GM12864 (cell line): ENCODE measurements around the gene RIPOR1.
"Not testable (repeated sequence)": the region's sequence is repeated elsewhere in the genome, so short reads cannot be mapped to it uniquely, and the experiment has no call there.

Source experiments
- DNase-seq: peaks from one replicate; pipeline ENCODE4 v3.0.0-alpha.2; 2011; ENCODE audit warnings: low read depth
- H3K4me3 ChIP-seq: 2 replicates; pipeline ENCODE4 v1.5.1; 2011; ENCODE audit warnings: mild to moderate bottlenecking, low read depth, low read length, control low read depth
- TF ChIP-seq, protein P1 (sequence below): IDR thresholded peaks from 2 replicates; pipeline ENCODE4 v1.5.1; 2011; ENCODE audit warnings: low read depth, mild to moderate bottlenecking, moderate library complexity, low read length, control low read depth, inconsistent platforms; ENCODE audit errors: missing control alignments

RIPOR1 gene

DNA sequence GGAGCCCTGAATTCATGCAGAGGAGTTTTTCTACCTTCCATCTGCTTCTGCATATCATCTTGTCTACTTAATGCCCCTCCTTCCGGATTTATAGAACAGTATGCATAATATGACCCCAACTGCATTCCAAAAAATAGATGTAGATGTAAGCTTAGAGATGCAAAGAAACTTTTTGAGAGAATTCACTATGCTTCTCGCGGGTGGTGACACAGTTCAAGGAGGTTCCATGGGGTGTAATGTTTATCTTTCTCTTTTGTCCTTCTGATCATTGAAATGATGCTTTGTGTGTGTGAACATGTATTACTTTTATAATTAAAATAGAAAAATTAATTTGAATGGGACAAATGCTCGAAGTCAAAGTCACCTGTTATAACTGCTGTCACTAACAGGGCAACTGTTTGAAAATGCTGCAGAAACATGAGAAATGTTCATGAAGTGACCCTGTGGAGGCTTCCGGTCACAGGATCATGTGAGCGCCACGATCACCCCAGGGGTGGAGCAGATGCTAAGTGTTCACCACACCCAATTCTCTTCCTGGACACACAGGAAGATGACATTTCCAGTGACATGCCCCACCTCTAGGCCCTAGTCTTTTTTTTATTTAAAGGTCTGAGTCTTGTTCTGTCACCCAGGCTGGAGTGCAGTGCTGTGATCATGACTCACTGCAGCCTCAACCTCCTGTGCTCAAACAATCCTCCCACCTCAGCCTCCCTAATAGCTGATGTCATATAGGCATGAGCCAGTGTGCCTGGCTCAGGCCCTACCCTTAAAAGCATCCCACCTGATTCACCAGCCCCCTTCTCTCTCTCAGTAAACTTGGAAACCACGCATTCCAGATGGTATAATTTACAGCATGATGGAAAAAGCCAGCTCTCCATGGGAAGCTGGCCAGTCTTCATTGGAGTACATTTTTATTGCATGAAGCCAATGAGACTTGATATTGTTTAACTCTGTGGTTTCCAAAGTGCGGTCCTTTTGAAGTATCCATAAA, 24.3 kb upstream of the RIPOR1 start:
- TF ChIP-seq, protein P1, sequence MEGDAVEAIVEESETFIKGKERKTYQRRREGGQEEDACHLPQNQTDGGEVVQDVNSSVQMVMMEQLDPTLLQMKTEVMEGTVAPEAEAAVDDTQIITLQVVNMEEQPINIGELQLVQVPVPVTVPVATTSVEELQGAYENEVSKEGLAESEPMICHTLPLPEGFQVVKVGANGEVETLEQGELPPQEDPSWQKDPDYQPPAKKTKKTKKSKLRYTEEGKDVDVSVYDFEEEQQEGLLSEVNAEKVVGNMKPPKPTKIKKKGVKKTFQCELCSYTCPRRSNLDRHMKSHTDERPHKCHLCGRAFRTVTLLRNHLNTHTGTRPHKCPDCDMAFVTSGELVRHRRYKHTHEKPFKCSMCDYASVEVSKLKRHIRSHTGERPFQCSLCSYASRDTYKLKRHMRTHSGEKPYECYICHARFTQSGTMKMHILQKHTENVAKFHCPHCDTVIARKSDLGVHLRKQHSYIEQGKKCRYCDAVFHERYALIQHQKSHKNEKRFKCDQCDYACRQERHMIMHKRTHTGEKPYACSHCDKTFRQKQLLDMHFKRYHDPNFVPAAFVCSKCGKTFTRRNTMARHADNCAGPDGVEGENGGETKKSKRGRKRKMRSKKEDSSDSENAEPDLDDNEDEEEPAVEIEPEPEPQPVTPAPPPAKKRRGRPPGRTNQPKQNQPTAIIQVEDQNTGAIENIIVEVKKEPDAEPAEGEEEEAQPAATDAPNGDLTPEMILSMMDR: no peak
- no peak overlapping the region for H3K4me3 ChIP-seq
- DNase-seq: no peak

DNA sequence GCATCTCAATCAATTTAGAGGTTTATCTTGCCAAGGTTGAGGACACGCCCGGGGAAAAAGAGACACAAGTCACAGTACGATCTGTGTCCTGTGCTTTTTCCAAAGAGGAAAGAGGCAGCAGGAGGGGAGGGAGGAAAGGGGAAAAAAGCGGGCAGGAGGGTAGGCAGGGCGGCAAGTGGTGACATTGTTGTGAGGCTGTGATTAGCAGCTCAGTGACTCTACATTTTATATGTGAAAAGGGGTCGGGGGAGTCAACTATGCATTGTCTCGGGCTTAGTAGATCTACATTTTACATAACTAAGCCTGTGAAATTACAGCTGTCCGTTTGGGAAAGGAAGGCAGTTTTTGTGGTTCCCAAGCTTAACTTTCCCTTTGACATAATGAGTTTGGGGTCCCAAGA, 22.2 kb upstream of the RIPOR1 start:
- no peak overlapping the region for H3K4me3 ChIP-seq
- DNase-seq: no peak
- TF ChIP-seq, protein P1: no peak

DNA sequence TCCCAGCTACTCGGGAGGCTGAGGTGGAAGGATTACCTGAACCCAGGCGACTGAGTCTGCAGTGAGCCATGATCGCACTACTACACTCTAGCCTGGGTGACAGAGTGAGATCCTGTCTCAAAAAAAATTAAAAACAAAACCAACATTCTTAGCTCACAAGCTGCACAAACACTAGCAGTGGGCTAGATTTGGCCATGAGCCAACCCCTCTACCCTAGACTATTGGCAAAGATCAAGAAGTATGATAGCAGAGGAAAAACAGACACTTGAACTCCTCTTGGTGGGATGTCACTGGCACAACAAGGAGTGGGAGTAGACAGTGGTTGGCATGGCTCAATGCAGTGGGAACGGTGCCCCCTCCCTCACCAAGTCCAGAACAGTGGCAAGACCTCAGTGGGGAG, 19.6 kb upstream of the RIPOR1 start:
- DNase-seq: no peak
- H3K4me3 ChIP-seq: no peak overlapping the region
- TF ChIP-seq, protein P1: no peak

DNA sequence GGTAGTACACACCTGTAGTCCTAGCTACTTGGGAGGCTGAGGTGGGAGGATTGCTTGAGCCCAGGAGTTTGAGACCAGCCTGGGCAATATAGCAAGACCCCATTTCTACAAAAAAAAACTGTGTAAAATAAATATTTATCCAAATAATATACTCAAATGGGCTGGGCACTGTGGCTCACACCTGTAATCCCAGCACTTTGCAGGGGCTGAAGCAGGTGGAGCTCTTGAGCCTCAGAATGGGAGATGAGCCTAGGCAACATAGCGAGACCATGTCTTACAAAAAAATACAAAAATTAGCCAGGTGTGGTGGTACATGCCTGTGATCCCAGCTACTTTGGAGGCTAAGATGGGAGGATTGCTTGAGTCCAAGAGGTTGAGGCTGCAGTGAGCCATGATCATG, 14.7 kb upstream of the RIPOR1 start:
- not testable (repeated sequence) for H3K4me3 ChIP-seq, DNase-seq

DNA sequence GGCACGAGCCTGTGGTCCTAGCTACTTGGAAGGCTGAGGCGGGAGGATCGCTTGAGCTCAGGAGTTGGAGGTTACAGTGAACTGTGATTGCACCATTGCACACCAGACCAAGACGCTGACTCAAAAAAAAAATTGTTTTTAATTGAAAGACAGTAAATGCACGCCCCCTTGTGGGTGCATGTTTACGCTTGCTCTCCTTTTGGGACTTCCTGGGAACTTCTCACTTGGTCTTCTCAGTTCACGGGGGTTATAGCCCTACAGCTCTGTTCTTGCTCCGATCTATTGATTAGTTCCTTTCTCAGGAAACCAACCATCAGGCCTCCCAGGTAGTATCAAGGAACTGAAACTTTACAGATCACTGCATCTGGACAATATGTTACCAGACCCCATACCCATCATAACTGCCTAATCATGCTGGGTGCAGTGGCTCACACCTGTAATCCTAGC, 14.2 kb upstream of the RIPOR1 start:
- peak; percentile 92 for DNase-seq
- no peak overlapping the region for H3K4me3 ChIP-seq
- TF ChIP-seq, protein P1: peak; percentile 63

DNA sequence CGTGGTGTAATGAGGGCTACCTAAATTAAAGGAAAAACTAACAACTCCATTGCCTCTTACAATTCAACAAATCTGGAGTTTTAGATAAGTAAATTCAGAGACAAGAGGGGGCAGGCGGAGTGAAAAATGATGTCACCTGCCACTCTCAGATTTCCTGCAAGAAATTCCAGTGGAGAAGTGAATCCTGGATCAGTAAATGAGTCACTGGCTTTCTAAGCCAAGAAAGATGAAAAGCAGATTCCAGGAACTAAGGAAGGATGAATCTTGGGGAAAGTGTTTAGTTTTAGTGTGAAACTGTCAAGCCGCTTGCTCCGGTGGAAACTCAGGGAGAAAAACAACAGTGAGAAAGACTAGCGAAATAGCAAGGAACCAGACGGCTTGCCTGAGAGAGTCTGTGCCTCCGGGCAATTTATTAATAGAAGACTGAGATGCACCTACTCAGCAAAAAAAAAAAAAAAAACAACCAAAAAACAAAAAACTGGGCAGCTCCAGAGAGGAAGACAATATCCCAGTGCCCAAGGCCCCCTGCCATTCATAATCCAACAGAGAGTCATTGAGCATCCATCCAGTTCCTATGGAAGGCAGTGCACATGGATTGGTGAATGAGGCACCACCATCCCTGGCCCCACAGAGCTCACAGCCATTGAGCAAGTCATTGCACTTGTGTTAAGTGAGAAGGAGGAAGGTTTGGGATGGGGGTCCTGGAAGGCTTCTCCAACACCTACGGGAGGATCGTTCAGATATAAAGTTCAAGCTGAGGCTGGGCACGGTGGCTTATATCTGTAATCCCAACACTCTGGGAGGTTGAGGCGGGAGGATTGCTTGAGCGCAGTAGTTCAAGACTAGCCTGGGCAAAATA, 12.1 kb upstream of the RIPOR1 start:
- H3K4me3 ChIP-seq: no peak overlapping the region
- TF ChIP-seq, protein P1: no peak
- no peak for DNase-seq

DNA sequence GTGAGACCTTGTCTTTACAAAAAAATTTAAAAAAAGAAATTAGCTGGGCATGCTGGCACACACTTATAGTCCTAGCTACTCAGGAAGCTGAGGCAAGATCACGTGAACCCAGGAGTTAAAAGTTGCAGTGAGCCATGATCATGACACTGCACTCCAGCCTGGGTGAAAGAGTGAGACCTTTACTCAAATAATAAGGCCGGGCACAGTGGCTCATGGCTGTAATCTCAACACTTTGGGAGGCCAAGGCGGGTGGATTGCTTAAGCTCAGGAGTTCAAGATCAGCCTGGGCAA, 11.5 kb upstream of the RIPOR1 start:
- no peak overlapping the region for H3K4me3 ChIP-seq
- TF ChIP-seq, protein P1: no peak
- DNase-seq: no peak
